ENCODE results near the gene CCDC68. TPM values are rescaled to one million over a fixed set of nuclear protein-coding genes. Genes with fewer than 3 reads are reported as not detected.

The CCDC68 gene
- total and polyA plus RNA-seq, 2 of the 13 experiments (the other 11 are each of a cell fraction or from before 2014, with no cell fraction given): 4.6 to 13.3 TPM

DNA sequence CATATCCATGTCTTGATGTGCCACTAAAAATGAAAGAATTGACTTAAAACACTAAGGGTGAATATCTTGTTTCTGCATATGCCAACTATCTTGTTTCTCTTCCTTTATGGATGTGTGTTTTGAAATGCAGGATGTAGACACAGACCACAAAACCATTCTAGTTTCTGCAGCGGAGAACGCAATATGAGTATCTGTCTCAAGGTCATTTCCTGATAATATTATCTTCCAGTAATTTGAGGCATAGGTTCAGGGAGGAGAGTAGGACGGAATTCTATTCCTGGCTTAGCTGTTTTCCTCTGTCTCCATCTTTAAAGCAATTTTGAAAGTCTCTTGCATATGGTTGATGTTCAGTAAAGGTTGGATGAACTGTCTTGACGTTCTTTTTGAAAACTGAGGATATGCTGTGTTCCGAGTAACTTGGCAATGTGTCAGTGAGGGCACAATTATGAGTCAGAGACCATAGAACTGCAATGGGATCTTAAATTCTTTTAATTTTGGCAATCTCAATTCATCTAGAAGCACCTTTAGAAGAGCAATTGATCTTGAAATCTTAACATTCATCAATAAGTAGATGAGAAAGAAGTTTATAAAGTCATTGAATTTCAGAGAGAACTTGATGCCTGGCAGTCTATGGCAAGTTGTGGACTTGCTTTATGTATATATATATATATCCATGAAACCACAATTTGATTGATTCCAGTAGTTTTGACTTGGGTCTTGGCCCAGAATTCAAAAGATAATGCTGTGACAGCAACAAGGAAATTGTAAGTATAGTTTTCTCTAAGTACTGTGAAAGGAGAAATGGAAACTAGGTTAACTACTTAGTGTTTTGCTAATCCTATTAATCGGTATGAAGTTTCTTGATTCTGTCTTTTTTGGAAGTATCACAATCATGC lies 106.2 kb downstream of the CCDC68 start:
- 28% methylated on average over 6 of the region's 6 CpGs for WGBS (ENCODE audit: low lambda C conversion rate)
- H3K4me2 ChIP-seq (ENCODE audit: low read depth, low read length): no peak overlapping the region
- FAIRE-seq: no peak
- H3K79me2 ChIP-seq (ENCODE audit: insufficient read depth, low read length): no peaks in the 10 kb centered on the region
- H3K27ac ChIP-seq (ENCODE audit: extremely low read length, insufficient read depth, low read length): no peak overlapping the region
- no peaks in the 10 kb centered on the region for H3K27me3 ChIP-seq (ENCODE audit: control insufficient read depth in 1 of 2, insufficient read depth in 2 of 2, low read length in 2 of 2)
- no peak for DNase-seq (ENCODE audit: low spot score)
- ATAC-seq: no peak
- no TSS peak for BruUV-seq (replicated peaks)
- H3K4me1 ChIP-seq (ENCODE audit: insufficient read depth, low read length): no peaks in the 10 kb centered on the region
- H3K9me3 ChIP-seq (ENCODE audit: low read length): no peaks in the 10 kb centered on the region
- POLR2A ChIA-PET: no interaction called here
- no peak overlapping the region for H3K9ac ChIP-seq (ENCODE audit: insufficient read depth, low read depth, low read length)
- H2AFZ ChIP-seq (ENCODE audit: low read length): no peak overlapping the region
- CTCF ChIA-PET (ENCODE audit: low intra/inter-chr PET ratio, low total read pairs): no interaction called here
- H3K4me3 ChIP-seq (replicated peaks in 1 of 3; ENCODE audit: insufficient read depth in 1 of 3, low read depth in 2 of 3, low read length in 3 of 3): no peak overlapping the region
- H4K20me1 ChIP-seq (ENCODE audit: insufficient read depth, low read length): no peaks in the 10 kb centered on the region
- no peaks in the 10 kb centered on the region for H3K36me3 ChIP-seq (replicated peaks in 1 of 2; ENCODE audit: control insufficient read depth in 1 of 2, insufficient read depth in 2 of 2, low read length in 2 of 2)
- intact Hi-C loops (cut with micrococcal nuclease; ENCODE audit: unreplicated experiment) (no loop called here), in situ Hi-C loops (cut with HindIII; ENCODE audit: extremely low pct_ligation_motif_present, low pct_unique_long_range_greater_than_20kb) (no loop called here)
- no peak for TF ChIP-seq ZNF329 (CRISPR knock-in tag; IDR thresholded peaks at IDR 0.05; ENCODE audit: low read depth)
- TF ChIP-seq, protein P1, sequence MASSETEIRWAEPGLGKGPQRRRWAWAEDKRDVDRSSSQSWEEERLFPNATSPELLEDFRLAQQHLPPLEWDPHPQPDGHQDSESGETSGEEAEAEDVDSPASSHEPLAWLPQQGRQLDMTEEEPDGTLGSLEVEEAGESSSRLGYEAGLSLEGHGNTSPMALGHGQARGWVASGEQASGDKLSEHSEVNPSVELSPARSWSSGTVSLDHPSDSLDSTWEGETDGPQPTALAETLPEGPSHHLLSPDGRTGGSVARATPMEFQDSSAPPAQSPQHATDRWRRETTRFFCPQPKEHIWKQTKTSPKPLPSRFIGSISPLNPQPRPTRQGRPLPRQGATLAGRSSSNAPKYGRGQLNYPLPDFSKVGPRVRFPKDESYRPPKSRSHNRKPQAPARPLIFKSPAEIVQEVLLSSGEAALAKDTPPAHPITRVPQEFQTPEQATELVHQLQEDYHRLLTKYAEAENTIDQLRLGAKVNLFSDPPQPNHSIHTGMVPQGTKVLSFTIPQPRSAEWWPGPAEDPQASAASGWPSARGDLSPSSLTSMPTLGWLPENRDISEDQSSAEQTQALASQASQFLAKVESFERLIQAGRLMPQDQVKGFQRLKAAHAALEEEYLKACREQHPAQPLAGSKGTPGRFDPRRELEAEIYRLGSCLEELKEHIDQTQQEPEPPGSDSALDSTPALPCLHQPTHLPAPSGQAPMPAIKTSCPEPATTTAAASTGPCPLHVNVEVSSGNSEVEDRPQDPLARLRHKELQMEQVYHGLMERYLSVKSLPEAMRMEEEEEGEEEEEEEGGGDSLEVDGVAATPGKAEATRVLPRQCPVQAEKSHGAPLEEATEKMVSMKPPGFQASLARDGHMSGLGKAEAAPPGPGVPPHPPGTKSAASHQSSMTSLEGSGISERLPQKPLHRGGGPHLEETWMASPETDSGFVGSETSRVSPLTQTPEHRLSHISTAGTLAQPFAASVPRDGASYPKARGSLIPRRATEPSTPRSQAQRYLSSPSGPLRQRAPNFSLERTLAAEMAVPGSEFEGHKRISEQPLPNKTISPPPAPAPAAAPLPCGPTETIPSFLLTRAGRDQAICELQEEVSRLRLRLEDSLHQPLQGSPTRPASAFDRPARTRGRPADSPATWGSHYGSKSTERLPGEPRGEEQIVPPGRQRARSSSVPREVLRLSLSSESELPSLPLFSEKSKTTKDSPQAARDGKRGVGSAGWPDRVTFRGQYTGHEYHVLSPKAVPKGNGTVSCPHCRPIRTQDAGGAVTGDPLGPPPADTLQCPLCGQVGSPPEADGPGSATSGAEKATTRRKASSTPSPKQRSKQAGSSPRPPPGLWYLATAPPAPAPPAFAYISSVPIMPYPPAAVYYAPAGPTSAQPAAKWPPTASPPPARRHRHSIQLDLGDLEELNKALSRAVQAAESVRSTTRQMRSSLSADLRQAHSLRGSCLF (CRISPR knock-in tag; IDR thresholded peaks at IDR 0.05; ENCODE audit: borderline replicate concordance): no peak
- TF ChIP-seq TMF1 (CRISPR knock-in tag; IDR thresholded peaks at IDR 0.05; ENCODE audit: low read depth): no peak
- TF ChIP-seq RARA (CRISPR knock-in tag; IDR thresholded peaks at IDR 0.05): no peak
- TF ChIP-seq, protein P2, sequence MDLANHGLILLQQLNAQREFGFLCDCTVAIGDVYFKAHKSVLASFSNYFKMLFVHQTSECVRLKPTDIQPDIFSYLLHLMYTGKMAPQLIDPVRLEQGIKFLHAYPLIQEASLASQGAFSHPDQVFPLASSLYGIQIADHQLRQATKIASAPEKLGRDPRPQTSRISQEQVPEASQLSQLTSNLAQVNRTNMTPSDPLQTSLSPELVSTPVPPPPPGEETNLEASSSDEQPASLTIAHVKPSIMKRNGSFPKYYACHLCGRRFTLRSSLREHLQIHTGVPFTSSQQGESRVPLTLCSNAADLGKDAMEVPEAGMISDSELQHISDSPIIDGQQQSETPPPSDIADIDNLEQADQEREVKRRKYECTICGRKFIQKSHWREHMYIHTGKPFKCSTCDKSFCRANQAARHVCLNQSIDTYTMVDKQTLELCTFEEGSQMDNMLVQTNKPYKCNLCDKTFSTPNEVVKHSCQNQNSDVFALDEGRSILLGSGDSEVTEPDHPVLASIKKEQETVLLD (CRISPR knock-in tag; IDR thresholded peaks at IDR 0.05; ENCODE audit: low read depth): no peak
- TF ChIP-seq FOXC1 (CRISPR knock-in tag; IDR thresholded peaks at IDR 0.05; ENCODE audit: borderline replicate concordance): no peak
- TF ChIP-seq, protein P3, sequence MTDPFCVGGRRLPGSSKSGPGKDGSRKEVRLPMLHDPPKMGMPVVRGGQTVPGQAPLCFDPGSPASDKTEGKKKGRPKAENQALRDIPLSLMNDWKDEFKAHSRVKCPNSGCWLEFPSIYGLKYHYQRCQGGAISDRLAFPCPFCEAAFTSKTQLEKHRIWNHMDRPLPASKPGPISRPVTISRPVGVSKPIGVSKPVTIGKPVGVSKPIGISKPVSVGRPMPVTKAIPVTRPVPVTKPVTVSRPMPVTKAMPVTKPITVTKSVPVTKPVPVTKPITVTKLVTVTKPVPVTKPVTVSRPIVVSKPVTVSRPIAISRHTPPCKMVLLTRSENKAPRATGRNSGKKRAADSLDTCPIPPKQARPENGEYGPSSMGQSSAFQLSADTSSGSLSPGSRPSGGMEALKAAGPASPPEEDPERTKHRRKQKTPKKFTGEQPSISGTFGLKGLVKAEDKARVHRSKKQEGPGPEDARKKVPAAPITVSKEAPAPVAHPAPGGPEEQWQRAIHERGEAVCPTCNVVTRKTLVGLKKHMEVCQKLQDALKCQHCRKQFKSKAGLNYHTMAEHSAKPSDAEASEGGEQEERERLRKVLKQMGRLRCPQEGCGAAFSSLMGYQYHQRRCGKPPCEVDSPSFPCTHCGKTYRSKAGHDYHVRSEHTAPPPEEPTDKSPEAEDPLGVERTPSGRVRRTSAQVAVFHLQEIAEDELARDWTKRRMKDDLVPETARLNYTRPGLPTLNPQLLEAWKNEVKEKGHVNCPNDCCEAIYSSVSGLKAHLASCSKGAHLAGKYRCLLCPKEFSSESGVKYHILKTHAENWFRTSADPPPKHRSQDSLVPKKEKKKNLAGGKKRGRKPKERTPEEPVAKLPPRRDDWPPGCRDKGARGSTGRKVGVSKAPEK (CRISPR knock-in tag; IDR thresholded peaks at IDR 0.05; ENCODE audit: borderline replicate concordance): no peak
- no peak for TF ChIP-seq PCBP2 (optimal IDR thresholded peaks at IDR 0.05; ENCODE audit: low read depth, low read length, poor library complexity, severe bottlenecking)

Data from HepG2 (cell line).